ENCODE results near the gene ARL3.

DNA sequence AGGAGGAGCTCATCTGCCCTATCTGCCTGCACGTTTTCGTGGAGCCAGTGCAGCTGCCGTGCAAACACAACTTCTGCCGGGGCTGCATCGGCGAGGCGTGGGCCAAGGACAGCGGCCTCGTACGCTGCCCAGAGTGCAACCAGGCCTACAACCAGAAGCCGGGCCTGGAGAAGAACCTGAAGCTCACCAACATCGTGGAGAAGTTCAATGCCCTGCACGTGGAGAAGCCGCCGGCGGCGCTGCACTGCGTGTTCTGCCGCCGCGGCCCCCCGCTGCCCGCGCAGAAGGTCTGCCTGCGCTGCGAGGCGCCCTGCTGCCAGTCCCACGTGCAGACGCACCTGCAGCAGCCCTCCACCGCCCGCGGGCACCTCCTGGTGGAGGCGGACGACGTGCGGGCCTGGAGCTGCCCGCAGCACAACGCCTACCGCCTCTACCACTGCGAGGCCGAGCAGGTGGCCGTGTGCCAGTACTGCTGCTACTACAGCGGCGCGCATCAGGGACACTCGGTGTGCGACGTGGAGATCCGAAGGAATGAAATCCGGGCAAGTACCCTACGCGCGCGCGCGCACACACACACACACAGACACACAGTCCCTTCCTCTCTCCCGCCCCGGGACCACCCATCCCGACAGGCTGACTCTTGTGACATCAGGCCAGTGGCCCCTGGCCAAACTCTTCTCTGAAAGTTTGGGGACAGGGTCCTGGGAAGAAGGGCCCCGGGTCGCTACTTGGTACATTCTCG, 69.4 kb downstream of the ARL3 start:
- TF ChIP-seq, protein P1, sequence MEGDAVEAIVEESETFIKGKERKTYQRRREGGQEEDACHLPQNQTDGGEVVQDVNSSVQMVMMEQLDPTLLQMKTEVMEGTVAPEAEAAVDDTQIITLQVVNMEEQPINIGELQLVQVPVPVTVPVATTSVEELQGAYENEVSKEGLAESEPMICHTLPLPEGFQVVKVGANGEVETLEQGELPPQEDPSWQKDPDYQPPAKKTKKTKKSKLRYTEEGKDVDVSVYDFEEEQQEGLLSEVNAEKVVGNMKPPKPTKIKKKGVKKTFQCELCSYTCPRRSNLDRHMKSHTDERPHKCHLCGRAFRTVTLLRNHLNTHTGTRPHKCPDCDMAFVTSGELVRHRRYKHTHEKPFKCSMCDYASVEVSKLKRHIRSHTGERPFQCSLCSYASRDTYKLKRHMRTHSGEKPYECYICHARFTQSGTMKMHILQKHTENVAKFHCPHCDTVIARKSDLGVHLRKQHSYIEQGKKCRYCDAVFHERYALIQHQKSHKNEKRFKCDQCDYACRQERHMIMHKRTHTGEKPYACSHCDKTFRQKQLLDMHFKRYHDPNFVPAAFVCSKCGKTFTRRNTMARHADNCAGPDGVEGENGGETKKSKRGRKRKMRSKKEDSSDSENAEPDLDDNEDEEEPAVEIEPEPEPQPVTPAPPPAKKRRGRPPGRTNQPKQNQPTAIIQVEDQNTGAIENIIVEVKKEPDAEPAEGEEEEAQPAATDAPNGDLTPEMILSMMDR (IDR thresholded peaks at IDR 0.05): peak; percentile 63 to 93 (median 71)
- TF ChIP-seq POLR2AphosphoS5 (IDR thresholded peaks at IDR 0.05): peak; percentile 59 to 88 (median 80)
- no peak for TF ChIP-seq EP300 (IDR thresholded peaks at IDR 0.05; ENCODE audit: low read depth)
